Measurements from ENCODE around the gene ZDHHC19. TPM values are rescaled to one million over a fixed set of nuclear protein-coding genes. Genes with fewer than 3 reads are reported as not detected.
"Not testable (repeated sequence)": the region's sequence is repeated elsewhere in the genome, so short reads cannot be mapped to it uniquely, and the experiment has no call there.

The ZDHHC19 gene
- polyA plus RNA-seq, 2 donors: 0.09 TPM; not detected in 1

DNA sequence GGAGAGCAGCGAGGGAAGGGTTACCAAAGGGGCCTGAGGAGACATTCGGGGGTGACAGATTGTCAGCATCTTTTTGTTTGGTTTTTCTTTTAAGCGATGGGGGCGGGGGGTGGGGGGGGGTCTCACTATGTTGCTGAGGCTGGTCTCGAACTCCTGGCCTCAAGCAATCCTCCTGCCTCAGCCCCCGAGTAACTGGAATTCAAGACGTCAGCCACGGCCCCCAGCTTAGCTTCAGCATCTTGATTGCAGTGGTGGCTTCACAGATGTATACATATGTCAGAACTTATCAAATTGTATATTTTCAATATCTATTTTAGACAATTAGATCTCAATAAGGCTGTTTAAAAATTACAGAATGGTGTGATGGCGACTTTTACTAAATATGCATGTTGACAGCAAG, 30.9 kb downstream of the ZDHHC19 start:
- Histone ChIP-seq H3K9me3 (ENCODE audit: control insufficient read depth in 2 of 2, insufficient read depth in 1 of 2, low read depth in 1 of 2, low read length in 1 of 2) (no peaks in the 10 kb centered on the region), H3K27ac (ENCODE audit: low read depth in 2 of 2, low read length in 1 of 2) (peak overlapping the region in 1 of 2 donors; percentile 50), H3K36me3 (ENCODE audit: control insufficient read depth in 2 of 2, insufficient read depth in 2 of 2, low read length in 1 of 2) (no peaks in the 10 kb centered on the region), H3K4me1 (ENCODE audit: control insufficient read depth in 2 of 2, insufficient read depth in 2 of 2, low read length in 1 of 2) (no peaks in the 10 kb centered on the region), H3K4me3 (ENCODE audit: low read depth in 1 of 2, low read length in 2 of 2) (no peak overlapping the region), H3K27me3 (ENCODE audit: control insufficient read depth in 1 of 2, insufficient read depth in 2 of 2, low read length in 2 of 2) (no peaks in the 10 kb centered on the region)
- WGBS, 2 donors: 75% methylated on average over 9 of the region's 9 CpGs

DNA sequence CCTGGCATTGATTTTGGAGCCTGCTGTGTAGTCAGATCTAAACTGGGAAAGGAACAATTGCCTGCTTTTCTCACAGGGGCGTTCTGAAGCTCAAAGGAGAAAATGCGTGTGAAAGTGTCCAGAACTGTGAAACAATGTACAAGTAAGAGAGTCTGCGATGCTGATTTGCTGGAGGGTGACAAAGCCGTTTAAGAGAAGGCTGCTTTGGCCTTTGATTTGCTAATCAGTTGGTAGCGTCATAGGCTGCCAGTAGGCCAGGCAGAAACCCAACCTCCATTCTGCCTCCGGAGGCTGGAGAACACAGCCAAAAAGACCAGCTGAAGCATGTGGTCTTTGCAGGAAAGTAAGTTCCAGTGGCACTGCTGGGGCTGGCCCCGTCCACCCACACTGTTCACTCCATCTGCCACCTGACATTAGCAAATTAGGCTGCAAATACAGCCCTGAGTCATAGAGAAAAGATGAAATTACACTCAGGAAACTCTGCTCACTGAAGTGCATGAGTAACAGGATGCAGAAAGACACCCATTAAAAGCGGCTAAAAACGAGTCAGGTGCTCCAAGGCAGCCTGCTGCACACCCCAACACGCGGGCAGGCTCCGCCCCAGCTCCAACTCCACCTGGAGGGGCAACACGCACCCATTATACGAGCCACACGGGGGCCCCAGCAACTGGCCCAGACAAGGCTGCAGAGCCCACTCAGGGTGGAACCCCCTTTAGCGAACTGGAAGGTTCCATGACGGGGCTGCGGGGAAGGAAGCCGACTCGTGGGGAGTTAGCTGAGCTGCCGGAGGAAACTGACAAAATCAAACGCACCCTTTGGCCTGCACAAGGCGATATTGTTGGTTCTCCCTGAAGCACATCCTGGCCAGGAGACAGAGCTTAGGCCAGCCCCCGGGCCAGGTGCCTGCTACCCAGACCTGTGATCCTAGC, 31.6 kb downstream of the ZDHHC19 start:
- whole genome bisulfite sequencing, 2 donors: 38 to 40% methylated on average over 24 of the region's 24 CpGs
- Histone ChIP-seq H3K4me3 (ENCODE audit: low read depth in 1 of 2, low read length in 2 of 2) (no peak overlapping the region), H3K4me1 (ENCODE audit: control insufficient read depth in 2 of 2, insufficient read depth in 2 of 2, low read length in 1 of 2) (no peaks in the 10 kb centered on the region), H3K27ac (ENCODE audit: low read depth in 2 of 2, low read length in 1 of 2) (peak overlapping the region; percentile 25 to 58), H3K36me3 (ENCODE audit: control insufficient read depth in 2 of 2, insufficient read depth in 2 of 2, low read length in 1 of 2) (no peaks in the 10 kb centered on the region), H3K27me3 (ENCODE audit: control insufficient read depth in 1 of 2, insufficient read depth in 2 of 2, low read length in 2 of 2) (no peaks in the 10 kb centered on the region), H3K9me3 (ENCODE audit: control insufficient read depth in 2 of 2, insufficient read depth in 1 of 2, low read depth in 1 of 2, low read length in 1 of 2) (no peaks in the 10 kb centered on the region)

DNA sequence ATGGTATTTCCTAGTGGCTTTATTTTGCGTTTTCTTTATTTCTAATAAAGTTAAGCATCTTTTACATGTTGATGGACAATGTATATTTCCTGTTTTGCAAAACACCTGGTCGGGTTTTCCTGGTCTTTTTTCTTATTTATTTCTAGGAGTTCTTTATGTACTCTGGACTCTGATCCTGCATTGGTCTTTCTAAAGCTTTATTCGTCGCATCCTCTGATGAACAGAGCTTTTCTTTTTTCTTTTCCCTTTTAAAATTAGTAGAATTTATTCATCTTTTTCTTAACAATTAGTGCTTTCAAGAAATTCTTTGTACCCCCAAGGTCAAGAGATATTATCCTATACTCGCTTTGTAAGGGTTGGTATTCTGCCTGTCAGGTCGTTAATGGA, 32.2 kb downstream of the ZDHHC19 start:
- Histone ChIP-seq H3K36me3 (ENCODE audit: control insufficient read depth in 2 of 2, insufficient read depth in 2 of 2, low read length in 1 of 2) (no peaks in the 10 kb centered on the region), H3K4me1 (ENCODE audit: control insufficient read depth in 2 of 2, insufficient read depth in 2 of 2, low read length in 1 of 2) (no peaks in the 10 kb centered on the region), H3K27me3 (ENCODE audit: control insufficient read depth in 1 of 2, insufficient read depth in 2 of 2, low read length in 2 of 2) (no peaks in the 10 kb centered on the region), H3K4me3 (ENCODE audit: low read depth in 1 of 2, low read length in 2 of 2) (no peak overlapping the region), H3K9me3 (ENCODE audit: control insufficient read depth in 2 of 2, insufficient read depth in 1 of 2, low read depth in 1 of 2, low read length in 1 of 2) (no peaks in the 10 kb centered on the region), H3K27ac (ENCODE audit: low read depth in 2 of 2, low read length in 1 of 2) (peak overlapping the region in 1 of 2 donors; percentile 25)
- 56 to 68% methylated on average over 6 of the region's 6 CpGs for WGBS, 2 donors

DNA sequence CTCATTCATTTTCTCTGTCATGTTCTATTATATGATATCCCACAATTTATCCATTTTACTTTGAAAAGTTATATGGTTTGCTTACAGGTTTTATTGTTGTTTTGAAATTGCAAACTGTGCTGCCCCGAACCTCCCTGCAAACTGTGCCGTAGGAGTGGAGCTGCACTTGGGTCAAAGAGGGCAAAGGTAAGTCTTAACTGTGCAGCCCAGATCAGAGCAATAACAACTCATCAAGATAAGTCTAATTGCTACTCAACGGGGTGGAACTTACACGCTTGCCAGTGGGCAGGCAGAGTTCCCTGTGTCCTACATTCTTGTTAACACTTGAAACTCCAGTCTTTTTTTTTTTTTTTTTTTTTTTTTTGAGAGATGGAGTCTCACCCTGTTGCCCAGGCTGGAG, 33.2 kb downstream of the ZDHHC19 start:
- H3K9me3 ChIP-seq (ENCODE audit: control insufficient read depth in 2 of 2, insufficient read depth in 1 of 2, low read depth in 1 of 2, low read length in 1 of 2): no peaks in the 10 kb centered on the region
- H3K4me3 ChIP-seq (ENCODE audit: low read depth in 1 of 2, low read length in 2 of 2): no peak overlapping the region
- H3K36me3 ChIP-seq (ENCODE audit: control insufficient read depth in 2 of 2, insufficient read depth in 2 of 2, low read length in 1 of 2): no peaks in the 10 kb centered on the region
- 49 to 53% methylated on average over 4 of the region's 4 CpGs for WGBS, 2 donors
- no peaks in the 10 kb centered on the region for H3K4me1 ChIP-seq (ENCODE audit: control insufficient read depth in 2 of 2, insufficient read depth in 2 of 2, low read length in 1 of 2)
- H3K27ac ChIP-seq (ENCODE audit: low read depth in 2 of 2, low read length in 1 of 2): no peak overlapping the region
- H3K27me3 ChIP-seq (ENCODE audit: control insufficient read depth in 1 of 2, insufficient read depth in 2 of 2, low read length in 2 of 2): no peaks in the 10 kb centered on the region

DNA sequence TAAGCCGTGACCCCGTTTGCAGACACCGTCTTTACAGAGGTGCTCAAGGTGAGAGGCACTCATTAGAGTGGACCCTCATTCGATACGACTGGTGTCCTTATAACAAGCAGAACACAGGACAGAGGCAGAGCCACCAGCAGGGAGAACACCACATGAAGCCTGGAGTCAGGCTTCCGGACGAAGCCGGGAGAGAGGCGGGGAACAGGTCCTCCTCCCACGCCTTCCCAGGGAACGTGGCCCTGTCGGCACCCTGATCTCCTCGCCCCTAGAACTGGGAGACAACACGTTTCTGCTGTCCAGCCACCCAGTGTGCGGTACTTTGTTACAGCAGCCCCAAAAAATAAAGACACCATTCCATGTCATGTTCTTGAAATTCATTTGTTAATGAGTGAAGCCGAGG, 33.6 kb downstream of the ZDHHC19 start:
- whole genome bisulfite sequencing, 2 donors: 81 to 88% methylated on average over 16 of the region's 16 CpGs
- no peaks in the 10 kb centered on the region for H3K36me3 ChIP-seq (ENCODE audit: control insufficient read depth in 2 of 2, insufficient read depth in 2 of 2, low read length in 1 of 2)
- no peaks in the 10 kb centered on the region for H3K9me3 ChIP-seq (ENCODE audit: control insufficient read depth in 2 of 2, insufficient read depth in 1 of 2, low read depth in 1 of 2, low read length in 1 of 2)
- H3K4me1 ChIP-seq (ENCODE audit: control insufficient read depth in 2 of 2, insufficient read depth in 2 of 2, low read length in 1 of 2): no peaks in the 10 kb centered on the region
- H3K27ac ChIP-seq (ENCODE audit: low read depth in 2 of 2, low read length in 1 of 2): no peak overlapping the region
- no peaks in the 10 kb centered on the region for H3K27me3 ChIP-seq (ENCODE audit: control insufficient read depth in 1 of 2, insufficient read depth in 2 of 2, low read length in 2 of 2)
- H3K4me3 ChIP-seq (ENCODE audit: low read depth in 1 of 2, low read length in 2 of 2): no peak overlapping the region

DNA sequence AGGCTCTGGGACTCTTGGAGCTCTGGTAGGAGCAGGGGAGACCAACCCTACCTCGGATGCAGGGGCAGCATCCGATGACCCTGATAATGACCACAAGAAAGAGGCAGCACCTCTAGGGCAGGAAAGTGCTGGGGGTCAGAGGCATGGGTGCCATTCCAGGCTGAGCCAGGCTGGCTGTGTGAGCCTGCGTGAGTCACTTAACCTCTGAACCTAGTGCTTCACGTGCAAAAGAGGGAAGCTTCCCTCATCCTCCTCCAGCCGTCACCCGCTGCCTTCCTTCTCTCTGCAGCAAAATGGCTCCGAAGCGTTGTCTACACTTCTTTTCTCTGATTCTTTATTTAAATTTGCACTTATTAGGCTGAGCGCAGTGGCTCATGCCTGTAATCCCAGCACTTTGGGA, 35.5 kb downstream of the ZDHHC19 start:
- no peaks in the 10 kb centered on the region for H3K27me3 ChIP-seq (ENCODE audit: control insufficient read depth in 1 of 2, insufficient read depth in 2 of 2, low read length in 2 of 2)
- no peaks in the 10 kb centered on the region for H3K4me1 ChIP-seq (ENCODE audit: control insufficient read depth in 2 of 2, insufficient read depth in 2 of 2, low read length in 1 of 2)
- no peak overlapping the region for H3K27ac ChIP-seq (ENCODE audit: low read depth in 2 of 2, low read length in 1 of 2)
- WGBS, 2 donors: 86 to 91% methylated on average over 9 of the region's 9 CpGs
- H3K9me3 ChIP-seq (ENCODE audit: control insufficient read depth in 2 of 2, insufficient read depth in 1 of 2, low read depth in 1 of 2, low read length in 1 of 2): no peaks in the 10 kb centered on the region
- H3K4me3 ChIP-seq (ENCODE audit: low read depth in 1 of 2, low read length in 2 of 2): no peak overlapping the region
- no peaks in the 10 kb centered on the region for H3K36me3 ChIP-seq (ENCODE audit: control insufficient read depth in 2 of 2, insufficient read depth in 2 of 2, low read length in 1 of 2)

DNA sequence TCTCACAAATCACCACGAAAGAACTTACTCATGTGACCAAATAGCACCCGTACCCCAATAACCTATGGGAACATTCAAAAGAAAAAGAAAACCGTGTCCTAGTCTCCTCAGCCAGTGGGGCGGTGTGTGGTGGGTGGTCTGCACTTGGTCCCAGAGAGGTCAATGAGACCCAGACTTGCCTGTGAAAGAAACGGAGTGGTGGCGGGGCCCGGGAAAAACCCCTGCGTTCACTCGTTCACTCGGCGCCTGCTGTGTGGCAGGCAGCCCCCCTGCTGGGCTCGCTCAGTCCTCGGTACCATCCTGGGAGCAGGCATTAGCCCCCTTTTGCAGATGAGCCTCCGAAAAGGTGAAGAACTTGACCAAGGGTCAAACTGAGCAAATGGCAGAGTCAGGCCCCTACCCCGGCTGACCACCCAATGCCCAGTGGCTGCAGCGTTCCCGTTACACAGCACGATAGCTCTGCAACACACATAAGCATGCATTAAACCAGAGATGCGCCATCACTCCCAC, 36.0 kb downstream of the ZDHHC19 start:
- Histone ChIP-seq H3K4me3 (ENCODE audit: low read depth in 1 of 2, low read length in 2 of 2) (no peak overlapping the region), H3K27ac (ENCODE audit: low read depth in 2 of 2, low read length in 1 of 2) (no peak overlapping the region), H3K9me3 (ENCODE audit: control insufficient read depth in 2 of 2, insufficient read depth in 1 of 2, low read depth in 1 of 2, low read length in 1 of 2) (no peaks in the 10 kb centered on the region), H3K27me3 (ENCODE audit: control insufficient read depth in 1 of 2, insufficient read depth in 2 of 2, low read length in 2 of 2) (no peaks in the 10 kb centered on the region), H3K4me1 (ENCODE audit: control insufficient read depth in 2 of 2, insufficient read depth in 2 of 2, low read length in 1 of 2) (no peaks in the 10 kb centered on the region), H3K36me3 (ENCODE audit: control insufficient read depth in 2 of 2, insufficient read depth in 2 of 2, low read length in 1 of 2) (no peaks in the 10 kb centered on the region)
- 86 to 88% methylated on average over 19 of the region's 19 CpGs for WGBS, 2 donors

DNA sequence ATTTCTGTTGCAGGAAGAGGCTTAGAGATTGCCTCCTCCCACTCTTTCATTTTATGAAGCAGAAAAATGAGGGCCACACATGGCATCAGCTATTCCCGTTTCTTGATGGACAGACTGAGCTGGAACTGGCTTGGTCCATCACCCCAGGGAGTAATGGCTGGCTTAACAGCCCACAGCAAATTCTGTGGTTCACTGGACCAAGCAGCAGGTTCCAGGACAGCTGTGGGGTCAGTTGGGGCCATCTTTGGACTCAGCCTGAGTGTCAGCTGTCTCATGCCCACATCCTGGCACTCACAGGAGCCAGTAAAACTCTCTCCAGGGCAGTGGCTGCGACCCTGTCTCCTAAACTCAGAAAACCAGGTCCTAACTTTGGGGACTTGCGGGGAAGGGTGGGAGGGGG, 36.5 kb downstream of the ZDHHC19 start:
- WGBS, 2 donors: 85 to 88% methylated on average over 3 of the region's 3 CpGs
- Histone ChIP-seq H3K27ac (ENCODE audit: low read depth in 2 of 2, low read length in 1 of 2) (no peak overlapping the region), H3K9me3 (ENCODE audit: control insufficient read depth in 2 of 2, insufficient read depth in 1 of 2, low read depth in 1 of 2, low read length in 1 of 2) (no peaks in the 10 kb centered on the region), H3K4me3 (ENCODE audit: low read depth in 1 of 2, low read length in 2 of 2) (no peak overlapping the region), H3K36me3 (ENCODE audit: control insufficient read depth in 2 of 2, insufficient read depth in 2 of 2, low read length in 1 of 2) (no peaks in the 10 kb centered on the region), H3K27me3 (ENCODE audit: control insufficient read depth in 1 of 2, insufficient read depth in 2 of 2, low read length in 2 of 2) (no peaks in the 10 kb centered on the region), H3K4me1 (ENCODE audit: control insufficient read depth in 2 of 2, insufficient read depth in 2 of 2, low read length in 1 of 2) (no peaks in the 10 kb centered on the region)

DNA sequence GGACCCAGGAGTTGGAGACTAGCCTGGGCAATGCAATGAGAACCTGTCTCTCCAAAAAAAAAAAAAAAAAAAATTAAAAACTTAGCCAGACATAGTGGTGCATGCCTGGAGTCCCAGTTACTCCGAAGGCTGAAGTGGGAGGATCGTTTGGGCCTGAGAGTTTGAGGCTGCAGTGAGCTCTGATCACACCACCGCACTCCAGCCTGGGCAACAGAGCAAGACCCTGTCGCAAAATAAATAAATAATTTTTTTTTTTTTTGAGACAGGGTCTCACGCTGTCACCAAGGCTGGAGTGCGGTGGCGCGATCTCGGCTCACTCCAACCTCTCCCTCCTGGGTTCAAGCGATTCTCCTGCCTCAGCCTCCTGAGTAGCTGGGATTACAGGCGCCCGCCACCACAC, 40.9 kb downstream of the ZDHHC19 start:
- not testable (repeated sequence) for H3K27me3 ChIP-seq (ENCODE audit: control insufficient read depth in 1 of 2, insufficient read depth in 2 of 2, low read length in 2 of 2); H3K4me1 ChIP-seq (ENCODE audit: control insufficient read depth in 2 of 2, insufficient read depth in 2 of 2, low read length in 1 of 2); H3K9me3 ChIP-seq (ENCODE audit: control insufficient read depth in 2 of 2, insufficient read depth in 1 of 2, low read depth in 1 of 2, low read length in 1 of 2); H3K27ac ChIP-seq (ENCODE audit: low read depth in 2 of 2, low read length in 1 of 2); H3K4me3 ChIP-seq (ENCODE audit: low read depth in 1 of 2, low read length in 2 of 2); H3K36me3 ChIP-seq (ENCODE audit: control insufficient read depth in 2 of 2, insufficient read depth in 2 of 2, low read length in 1 of 2)
- 97 to 98% methylated on average over 12 of the region's 12 CpGs for WGBS, 2 donors

DNA sequence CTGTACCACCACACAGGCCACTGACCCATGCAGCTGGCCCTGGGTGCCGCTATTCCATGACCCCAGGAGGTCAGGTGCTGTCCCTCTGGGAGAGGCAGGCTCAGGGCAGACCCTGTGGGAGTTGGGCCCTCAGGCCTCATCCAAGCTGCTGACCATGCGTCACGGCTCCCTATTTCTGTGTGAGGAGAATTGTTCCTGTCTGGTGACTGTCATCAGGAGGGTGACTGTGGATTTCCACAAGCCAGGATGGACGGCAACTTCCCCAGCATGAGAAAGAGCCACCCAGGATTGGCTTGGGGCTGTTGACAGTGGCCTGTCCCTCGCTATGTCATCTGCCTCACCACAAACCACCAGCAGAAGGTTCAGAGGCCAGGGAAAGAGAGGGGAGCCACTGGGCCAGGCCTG, 41.4 kb downstream of the ZDHHC19 start:
- H3K27me3 ChIP-seq (ENCODE audit: control insufficient read depth in 1 of 2, insufficient read depth in 2 of 2, low read length in 2 of 2): no peaks in the 10 kb centered on the region
- 89 to 92% methylated on average over 5 of the region's 5 CpGs for WGBS, 2 donors
- H3K9me3 ChIP-seq (ENCODE audit: control insufficient read depth in 2 of 2, insufficient read depth in 1 of 2, low read depth in 1 of 2, low read length in 1 of 2): no peaks in the 10 kb centered on the region
- H3K4me3 ChIP-seq (ENCODE audit: low read depth in 1 of 2, low read length in 2 of 2): no peak overlapping the region
- H3K27ac ChIP-seq (ENCODE audit: low read depth in 2 of 2, low read length in 1 of 2): no peak overlapping the region
- H3K36me3 ChIP-seq (ENCODE audit: control insufficient read depth in 2 of 2, insufficient read depth in 2 of 2, low read length in 1 of 2): no peaks in the 10 kb centered on the region
- H3K4me1 ChIP-seq (ENCODE audit: control insufficient read depth in 2 of 2, insufficient read depth in 2 of 2, low read length in 1 of 2): no peaks in the 10 kb centered on the region

Data from esophagus (tissue), 2 donors.